ENCODE data around the gene PDAP1.
"Not testable (repeated sequence)": the region's sequence is repeated elsewhere in the genome, so short reads cannot be mapped to it uniquely, and the experiment has no call there.

Gene PDAP1

GRCh38 chr7:99374111-99375064 is 34.0 kb downstream of the PDAP1 start, which contains the start of gene ARPC1B:
Gene ARPC1B (plus strand): TSS chr7:99374730. CDS start chr7:99385715, 10,985 bp downstream.
- DNase-seq, result peak; percentile 84

GRCh38 chr7:99373091-99374066 is 35.0 kb downstream of the PDAP1 start:
- no peak for DNase-seq

- no peak for DNase-seq
These were observed 35.9 kb downstream of the PDAP1 start for GRCh38 chr7:99372275-99373090.

- no peak for DNase-seq
These were observed 36.9 kb downstream of the PDAP1 start for GRCh38 chr7:99371376-99371920.

GRCh38 chr7:99369767-99370391 is 38.5 kb downstream of the PDAP1 start:
- no peak for DNase-seq

- DNase-seq, result no peak
These were observed 39.5 kb downstream of the PDAP1 start for GRCh38 chr7:99368750-99369389.

- no peak for DNase-seq
These were observed 41.8 kb downstream of the PDAP1 start for GRCh38 chr7:99366646-99367045.

- DNase-seq, result peak; percentile 76
These were observed 42.9 kb downstream of the PDAP1 start for GRCh38 chr7:99365318-99366141.

- no peak for DNase-seq
These were observed 45.1 kb downstream of the PDAP1 start for GRCh38 chr7:99363286-99363685.

- DNase-seq, result no peak
These were observed 45.6 kb downstream of the PDAP1 start for GRCh38 chr7:99362801-99363200.

GRCh38 chr7:99359465-99360154 is 48.8 kb downstream of the PDAP1 start:
- no peak for DNase-seq

- DNase-seq, result not testable (repeated sequence)
These were observed 49.9 kb downstream of the PDAP1 start for GRCh38 chr7:99358521-99358920.

GRCh38 chr7:99357701-99358490 is 50.5 kb downstream of the PDAP1 start:
- no peak for DNase-seq

- no peak for DNase-seq
These were observed 53.3 kb downstream of the PDAP1 start for GRCh38 chr7:99355098-99355497.

GRCh38 chr7:99352247-99352646 is 56.1 kb downstream of the PDAP1 start:
- no peak for DNase-seq

- DNase-seq, result not testable (repeated sequence)
These were observed 57.8 kb downstream of the PDAP1 start for GRCh38 chr7:99350641-99351040.
